ENCODE results near the gene NEDD1.

NEDD1 gene

GRCh38 chr12:96906498-96906848 is 584 bp upstream of the NEDD1 start:
- peak; percentile 6 for DNase-seq

DNA sequence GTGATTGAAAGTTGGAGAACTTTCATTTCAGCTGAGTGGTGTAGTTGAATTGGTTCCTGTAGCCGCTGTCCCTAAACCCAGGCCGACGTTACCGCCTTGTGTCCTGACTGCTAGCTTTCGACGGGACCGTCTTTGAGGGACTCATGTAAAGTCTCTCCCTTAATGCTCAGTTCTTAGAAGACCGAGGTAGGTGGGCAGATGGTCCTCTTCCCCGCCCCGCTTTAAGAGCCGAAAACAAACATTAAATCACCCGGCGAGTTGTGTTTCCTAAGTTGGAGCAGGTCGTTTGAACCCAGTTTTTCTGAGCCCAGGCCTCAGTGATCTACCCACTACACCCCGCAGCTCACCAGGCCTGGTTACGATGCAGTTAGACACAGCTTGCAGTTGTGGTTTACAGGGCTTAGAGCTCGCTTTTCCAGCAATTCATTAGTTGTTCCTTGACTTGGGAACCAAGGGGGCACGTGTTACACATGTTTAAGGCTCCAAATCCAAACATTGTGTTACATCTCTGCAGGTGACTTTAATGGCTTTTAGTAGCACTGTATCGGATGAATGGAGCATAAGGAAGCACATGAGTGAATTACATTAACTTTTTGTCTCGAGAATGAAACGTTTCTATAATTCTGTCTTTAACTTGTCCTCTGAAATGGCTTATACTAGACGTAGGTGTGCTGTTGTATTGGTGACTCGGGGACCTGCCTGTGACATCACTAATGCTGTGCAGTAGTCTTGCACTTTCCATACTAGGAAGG is 790 bp downstream of the NEDD1 start:
- peak; percentile 37 for DNase-seq

DNA sequence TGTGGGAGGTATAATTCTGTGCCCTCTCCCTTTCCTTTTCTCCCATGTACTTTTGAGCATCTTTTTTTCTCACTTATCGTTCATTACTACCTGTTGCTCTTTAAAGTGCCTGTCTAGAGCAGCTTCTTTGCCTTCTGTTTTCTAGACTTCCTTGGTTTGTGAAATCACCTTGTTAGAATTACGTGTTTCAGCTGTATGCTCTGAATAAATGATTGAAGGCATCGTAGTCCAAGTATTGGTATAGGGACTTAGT is 1.3 kb downstream of the NEDD1 start:
- DNase-seq = no peak

- DNase-seq = no peak
Measured at GRCh38 chr12:96912261-96912660, 5.2 kb downstream of the NEDD1 start.

GRCh38 chr12:96912943-96913342 is 5.9 kb downstream of the NEDD1 start:
- DNase-seq = no peak

DNA sequence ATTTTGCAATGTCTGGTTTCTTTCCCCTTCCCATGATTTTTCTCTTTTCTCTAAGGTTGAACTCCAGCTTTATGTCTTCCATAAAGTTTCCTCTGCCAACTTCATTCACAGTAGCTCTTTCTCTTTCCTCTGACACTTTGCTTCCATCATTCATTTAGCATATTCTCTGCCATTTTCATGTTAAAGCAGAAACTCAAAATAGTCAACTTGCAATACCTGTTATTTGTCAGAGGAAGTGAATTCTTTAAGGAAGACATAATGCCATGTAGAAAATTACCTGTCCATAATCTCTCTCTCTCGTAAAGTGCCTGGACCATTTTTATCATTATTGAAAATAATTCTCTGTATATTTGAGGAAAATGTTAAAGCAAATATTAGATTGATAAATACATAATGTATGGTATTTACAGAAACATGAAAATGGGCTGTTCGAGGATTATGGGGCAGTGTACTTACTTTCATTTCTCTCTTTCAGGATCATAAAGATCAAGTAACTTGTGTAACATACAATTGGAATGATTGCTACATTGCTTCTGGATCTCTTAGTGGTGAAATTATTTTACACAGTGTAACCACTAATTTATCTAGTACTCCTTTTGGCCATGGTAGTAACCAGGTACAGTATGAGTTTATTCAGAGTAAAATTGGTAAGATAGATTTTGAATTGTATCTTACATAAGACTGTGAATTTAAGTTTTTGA is 12.6 kb downstream of the NEDD1 start:
- no peak for DNase-seq

- no peak for DNase-seq
Measured at GRCh38 chr12:96948782-96949181, 41.7 kb downstream of the NEDD1 start.

- DNase-seq = no peak
Measured at GRCh38 chr12:96979532-96979931, 72.5 kb downstream of the NEDD1 start.

DNA sequence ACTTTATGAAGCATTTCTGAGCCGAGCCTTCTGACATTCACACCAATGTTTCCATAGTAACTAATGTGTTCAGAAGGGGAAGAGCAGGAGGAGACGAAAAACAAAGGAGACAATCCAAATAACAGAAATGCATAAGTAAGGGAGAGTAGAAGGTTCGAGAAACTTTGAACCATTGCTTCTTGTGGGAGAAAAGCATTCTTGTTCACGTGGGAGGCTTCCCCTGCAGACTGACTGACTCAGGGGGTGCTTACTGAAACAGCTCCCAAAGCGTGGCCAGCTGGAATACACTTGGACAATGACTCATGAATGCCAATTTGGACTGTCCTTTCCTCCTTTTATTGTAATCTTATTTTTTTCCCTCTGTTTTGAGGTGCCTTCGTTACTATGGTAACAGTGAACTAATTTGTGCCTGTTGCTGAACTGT is 73.9 kb downstream of the NEDD1 start:
- DNase-seq = no peak

DNA sequence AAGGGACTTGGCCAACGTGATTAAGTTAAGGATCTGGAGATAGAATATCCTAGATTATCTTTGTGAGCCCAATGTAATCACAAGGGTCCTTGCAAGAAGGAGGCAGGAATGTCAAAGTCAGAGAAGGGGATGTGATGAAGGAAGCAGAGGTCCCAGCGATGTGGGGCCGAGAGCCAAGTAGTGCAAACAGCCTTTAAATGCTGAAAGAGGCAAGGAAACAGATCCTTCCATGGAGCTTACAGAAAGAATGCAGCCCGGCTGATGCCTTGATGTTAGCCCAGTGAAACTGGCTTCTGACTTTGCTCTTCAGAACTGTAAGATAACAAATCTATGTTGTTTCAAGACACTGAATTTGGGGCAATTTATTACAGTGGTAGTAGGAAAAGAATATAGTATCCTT is 74.9 kb downstream of the NEDD1 start:
- DNase-seq = no peak

DNA sequence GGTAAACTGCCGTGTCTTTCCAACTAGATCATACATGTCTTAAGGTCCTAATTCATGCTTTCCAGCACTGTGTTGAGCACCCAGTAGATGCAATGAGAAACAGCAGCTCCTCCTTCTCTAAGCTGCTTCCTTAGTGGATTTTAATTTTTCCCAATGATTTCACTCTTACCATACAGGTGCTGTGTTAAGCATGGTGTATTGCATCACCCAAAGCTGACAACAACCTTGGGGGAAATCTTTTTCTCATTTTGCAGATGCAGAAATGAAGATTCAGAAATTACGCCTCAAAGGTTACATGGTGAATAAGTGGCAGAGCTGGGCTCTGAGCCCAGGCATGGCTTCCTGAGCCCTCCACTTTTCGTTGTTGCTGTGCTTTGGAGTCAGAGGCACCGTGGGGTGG is 75.6 kb downstream of the NEDD1 start:
- DNase-seq = no peak

GRCh38 chr12:96985515-96986362 is 78.7 kb downstream of the NEDD1 start:
- peak; percentile 47 for DNase-seq

DNA sequence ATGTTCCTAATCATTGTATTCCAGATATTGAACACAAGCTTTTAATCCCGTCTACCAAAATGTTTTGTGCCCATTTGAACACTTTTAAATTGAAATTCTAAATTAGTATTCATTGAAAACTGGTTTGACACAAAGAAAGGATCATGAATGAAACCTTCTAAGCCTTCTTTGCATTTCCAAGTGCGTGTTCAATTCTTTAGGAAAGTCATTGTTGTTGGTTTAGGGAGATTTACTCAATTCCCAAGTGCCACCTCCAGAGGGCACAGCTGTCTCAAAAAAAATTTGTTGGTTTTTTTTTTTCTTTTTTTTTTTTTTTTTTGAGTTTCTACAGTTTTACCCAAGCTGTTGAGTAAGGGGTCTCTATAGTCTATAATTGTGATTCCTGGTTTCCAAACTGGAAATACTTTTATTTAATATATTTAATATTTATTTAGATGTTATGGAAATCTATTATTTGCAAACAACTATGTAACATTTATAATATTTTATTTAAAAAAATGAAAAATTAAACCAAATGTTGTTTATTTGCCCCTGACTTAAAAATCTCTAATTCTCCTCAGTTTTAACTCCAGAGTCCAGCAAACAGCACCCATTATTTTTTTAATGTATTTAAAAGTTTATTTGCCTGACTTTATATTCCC is 79.9 kb downstream of the NEDD1 start:
- DNase-seq = peak; percentile 15

DNA sequence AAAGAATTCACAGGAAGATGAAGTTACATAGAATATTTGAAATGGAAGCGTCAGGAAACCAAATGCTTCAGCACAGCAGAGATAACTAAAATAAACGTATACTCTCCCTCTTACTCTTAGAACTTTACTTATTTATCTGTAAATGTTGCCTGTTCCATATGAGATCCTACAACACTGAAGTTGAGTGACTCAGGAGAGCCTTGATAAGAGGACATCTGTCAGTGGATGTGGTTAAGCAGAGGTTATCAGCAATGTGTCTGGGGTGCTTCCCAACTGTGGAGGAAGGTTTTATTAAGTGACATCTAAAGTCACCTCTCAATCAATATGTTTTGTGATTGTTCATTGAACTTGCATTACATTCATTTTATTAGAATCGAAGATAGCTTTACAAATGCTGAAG is 81.9 kb downstream of the NEDD1 start:
- no peak for DNase-seq

DNA sequence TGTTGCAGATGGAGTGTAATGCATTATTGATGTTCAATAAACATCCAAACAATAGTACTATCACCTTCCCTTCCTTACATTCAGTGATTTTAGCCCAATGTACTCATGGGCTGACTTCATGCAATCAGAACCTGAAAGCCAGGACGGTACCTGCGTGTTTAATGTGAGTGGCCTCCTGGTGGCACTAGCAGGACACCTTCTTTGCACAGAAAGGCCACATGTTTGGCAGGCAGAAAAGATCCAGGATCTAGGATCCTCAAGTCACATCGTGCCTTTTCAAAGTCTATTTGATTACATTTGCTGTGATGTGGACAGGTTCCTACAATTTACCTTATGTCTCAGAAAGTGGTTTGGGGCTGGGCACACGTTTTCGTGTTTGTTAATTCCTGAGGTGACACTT is 82.9 kb downstream of the NEDD1 start:
- no peak for DNase-seq

DNA sequence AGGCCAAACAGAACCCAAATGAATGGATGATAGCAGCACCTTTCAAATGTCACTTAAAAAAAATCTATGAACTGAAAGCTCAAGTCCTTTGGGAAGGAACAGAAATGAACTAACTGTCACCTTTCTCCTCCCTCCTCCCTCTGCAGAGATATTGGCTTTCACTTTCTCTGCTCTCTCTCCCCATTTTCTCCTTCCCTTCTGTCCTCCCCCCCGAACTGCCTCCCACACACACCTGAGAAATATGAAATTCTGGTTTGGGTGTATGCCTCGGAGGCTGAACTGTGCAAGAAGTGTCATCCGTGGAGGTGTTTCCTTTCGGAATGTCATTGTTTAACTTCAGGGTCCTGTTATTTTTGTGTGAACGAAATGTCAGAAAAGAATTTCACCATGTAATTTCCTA is 87.8 kb downstream of the NEDD1 start:
- DNase-seq = no peak

- DNase-seq = no peak
Measured at GRCh38 chr12:96995861-96996260, 88.8 kb downstream of the NEDD1 start.

- DNase-seq = no peak
Measured at GRCh38 chr12:96997797-96998484, 90.9 kb downstream of the NEDD1 start.

DNA sequence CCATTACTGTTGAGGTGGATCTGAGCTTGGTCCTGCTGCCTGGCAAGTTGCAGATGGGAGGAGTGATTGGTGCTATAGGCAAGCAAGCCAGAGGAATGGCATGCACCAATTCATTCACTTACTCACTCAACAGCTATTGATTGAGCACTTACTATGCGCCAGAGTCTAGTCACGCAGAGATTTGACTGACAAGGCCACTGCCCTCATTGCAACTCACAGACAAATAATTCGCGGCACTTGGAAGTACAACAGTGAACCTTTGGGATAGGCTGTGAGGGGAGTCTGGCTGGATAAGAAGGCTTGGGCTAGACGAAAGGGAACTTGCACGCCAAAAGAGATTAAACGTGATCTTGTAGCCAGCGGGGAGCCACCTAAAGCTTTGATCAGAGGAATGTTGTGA is 96.2 kb downstream of the NEDD1 start:
- DNase-seq = no peak

Measured in stimulated activated CD4-positive, alpha-beta T cell treated with anti-CD3 and anti-CD28 coated beads, Interleukin-15, amount 100 ng/mL, for 24 hours (primary cell).